ENCODE measurements around the gene ETV5. TPM values are rescaled to one million over a fixed set of nuclear protein-coding genes. Genes with fewer than 3 reads are reported as not detected.

Gene ETV5
- total and polyA plus RNA-seq, 2 of the 4 experiments (the other 2 are of a cell fraction), result 15.7 to 20.1 TPM

DNA sequence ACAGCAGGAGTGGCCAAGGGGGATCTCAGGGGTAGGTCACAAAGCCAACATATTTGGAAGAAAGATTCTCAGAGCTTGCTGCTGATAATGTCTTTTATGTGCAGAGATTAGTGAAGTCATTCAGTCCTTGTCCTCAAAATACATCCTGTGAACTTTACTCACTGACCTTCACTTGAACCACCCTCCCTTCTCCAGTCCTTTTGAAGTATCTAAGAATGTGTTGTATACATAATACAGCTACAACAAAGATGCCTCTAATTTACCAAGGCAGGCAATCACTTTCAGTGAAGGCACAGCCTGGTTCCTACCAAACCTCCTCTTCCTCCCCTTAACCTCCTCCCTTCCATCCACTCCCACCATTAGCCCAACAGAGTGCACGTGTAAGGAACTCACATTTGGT lies 38.3 kb downstream of the ETV5 start:
- Histone ChIP-seq H3K27ac (ENCODE audit: insufficient read depth, low read length) (no peak overlapping the region), H3K18ac (ENCODE audit: low read depth, low read length) (no peak overlapping the region), H3K9me3 (ENCODE audit: control insufficient read depth, insufficient read depth, low read length) (no peaks in the 10 kb centered on the region), H2BK5ac (ENCODE audit: low read depth, low read length, poor library complexity, severe bottlenecking) (no peak overlapping the region), H4K8ac (ENCODE audit: low read depth in 2 of 2, low read length in 2 of 2) (no peak overlapping the region), H2BK15ac (ENCODE audit: low read depth, low read length) (no peak overlapping the region), H2AK9ac (replicated peaks; ENCODE audit: low read depth, low read length, poor library complexity) (no peak overlapping the region), H4K5ac (ENCODE audit: low read depth, low read length) (no peak overlapping the region), H3K36me3 (ENCODE audit: control insufficient read depth, insufficient read depth, low read length) (peaks cover 6% of the 10 kb centered on the region), H3K4ac (ENCODE audit: low read depth, low read length) (no peak overlapping the region), H2BK120ac (ENCODE audit: low read depth, low read length) (no peak overlapping the region), H3K4me2 (ENCODE audit: low read depth, low read length) (no peak overlapping the region), H2BK20ac (ENCODE audit: low read depth, low read length) (no peak overlapping the region), H3K14ac (replicated peaks; ENCODE audit: low read depth, low read length) (no peak overlapping the region), H2AK5ac (ENCODE audit: low read depth, low read length) (no peak overlapping the region), H4K20me1 (ENCODE audit: insufficient read depth, low read length) (no peaks in the 10 kb centered on the region; the same call in 1 of the 2 replicates), H3K4me3 (ENCODE audit: insufficient read depth, low read depth, low read length) (no peak overlapping the region), H3K56ac (ENCODE audit: extremely low read depth, insufficient read depth, low read length) (no peak overlapping the region), H3K23ac (ENCODE audit: low read depth, low read length) (no peak overlapping the region), H3K27me3 (ENCODE audit: control insufficient read depth, insufficient read depth, low read length) (no peaks in the 10 kb centered on the region), H3K9ac (ENCODE audit: low read depth, low read length) (no peak overlapping the region), H3K9me1 (ENCODE audit: insufficient read depth, low read length) (peaks cover 2% of the 10 kb centered on the region; the same call in 1 of the 2 replicates), H2AFZ (replicated peaks; ENCODE audit: low read length, poor library complexity) (no peak overlapping the region), H3K79me1 (ENCODE audit: low read depth in 1 of 2, low read length in 2 of 2) (peaks cover 7 to 9% of the 10 kb centered on the region in 2 experiments; a peak in 3 of 4 replicates), H4K91ac (ENCODE audit: insufficient read depth, low read depth, low read length) (no peak overlapping the region), H3K4me1 (ENCODE audit: control insufficient read depth, insufficient read depth, low read length) (peaks cover 4% of the 10 kb centered on the region; the same call in 1 of the 2 replicates)
- no TSS peak for BruUV-seq (replicated peaks)
- ChIA-PET CTCF (no interaction called here), POLR2A (ENCODE audit: unreplicated experiment) (no interaction called here)
- in situ Hi-C loops (cut with MboI; ENCODE audit: low sequenced_read_pairs) (no loop called here), intact Hi-C loops (cut with micrococcal nuclease) (loop anchor here (2.0 kb wide), 1 partner anchor 28 kb away; no protein-coding TSS in a partner anchor), dilution Hi-C loops (cut with HindIII; ENCODE audit: low sequenced_read_pairs, unreplicated experiment) (no loop called here)
- no CpG with 5 or more reads among the region's 1 CpG for WGBS, 2 experiments (ENCODE audit: extremely low coverage in 2 of 2, insufficient read length in 1 of 2)
- ATAC-seq (ENCODE audit: low read depth) (peak; percentile 42; the same call in 1 of the 2 replicates), DNase-seq (no peak)
- TF ChIP-seq, protein P1, sequence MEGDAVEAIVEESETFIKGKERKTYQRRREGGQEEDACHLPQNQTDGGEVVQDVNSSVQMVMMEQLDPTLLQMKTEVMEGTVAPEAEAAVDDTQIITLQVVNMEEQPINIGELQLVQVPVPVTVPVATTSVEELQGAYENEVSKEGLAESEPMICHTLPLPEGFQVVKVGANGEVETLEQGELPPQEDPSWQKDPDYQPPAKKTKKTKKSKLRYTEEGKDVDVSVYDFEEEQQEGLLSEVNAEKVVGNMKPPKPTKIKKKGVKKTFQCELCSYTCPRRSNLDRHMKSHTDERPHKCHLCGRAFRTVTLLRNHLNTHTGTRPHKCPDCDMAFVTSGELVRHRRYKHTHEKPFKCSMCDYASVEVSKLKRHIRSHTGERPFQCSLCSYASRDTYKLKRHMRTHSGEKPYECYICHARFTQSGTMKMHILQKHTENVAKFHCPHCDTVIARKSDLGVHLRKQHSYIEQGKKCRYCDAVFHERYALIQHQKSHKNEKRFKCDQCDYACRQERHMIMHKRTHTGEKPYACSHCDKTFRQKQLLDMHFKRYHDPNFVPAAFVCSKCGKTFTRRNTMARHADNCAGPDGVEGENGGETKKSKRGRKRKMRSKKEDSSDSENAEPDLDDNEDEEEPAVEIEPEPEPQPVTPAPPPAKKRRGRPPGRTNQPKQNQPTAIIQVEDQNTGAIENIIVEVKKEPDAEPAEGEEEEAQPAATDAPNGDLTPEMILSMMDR (conservative IDR thresholded peaks at IDR 0.05; ENCODE audit: low read depth, low read length), result no peak
- TF ChIP-seq FOS (IDR thresholded peaks at IDR 0.05; ENCODE audit: low read depth, low read length) (no peak), CEBPB (IDR thresholded peaks at IDR 0.05; ENCODE audit: low read depth, low read length) (no peak), SMC3 (IDR thresholded peaks at IDR 0.05; ENCODE audit: low read depth, low read length) (no peak), CHD1 (IDR thresholded peaks at IDR 0.05; ENCODE audit: low read depth, low read length) (no peak), RAD21 (IDR thresholded peaks at IDR 0.05; ENCODE audit: low read length) (no peak), POLR2A (IDR thresholded peaks at IDR 0.05; ENCODE audit: low read depth, low read length) (no peak), NFE2L2 (IDR thresholded peaks at IDR 0.05; ENCODE audit: low read depth, low read length) (no peak), BHLHE40 (IDR thresholded peaks at IDR 0.05; ENCODE audit: low read depth, low read length) (no peak), MAZ (IDR thresholded peaks at IDR 0.05; ENCODE audit: borderline replicate concordance, low read depth, low read length) (no peak), MAFK (IDR thresholded peaks at IDR 0.05; ENCODE audit: low read depth, low read length) (no peak), MXI1 (IDR thresholded peaks at IDR 0.05; ENCODE audit: borderline replicate concordance, low read depth, low read length) (no peak), RFX5 (IDR thresholded peaks at IDR 0.05; ENCODE audit: low read depth, low read length) (no peak), RCOR1 (IDR thresholded peaks at IDR 0.05; ENCODE audit: insufficient replicate concordance, low read length) (no peak)
- TF ChIP-seq, protein P2, sequence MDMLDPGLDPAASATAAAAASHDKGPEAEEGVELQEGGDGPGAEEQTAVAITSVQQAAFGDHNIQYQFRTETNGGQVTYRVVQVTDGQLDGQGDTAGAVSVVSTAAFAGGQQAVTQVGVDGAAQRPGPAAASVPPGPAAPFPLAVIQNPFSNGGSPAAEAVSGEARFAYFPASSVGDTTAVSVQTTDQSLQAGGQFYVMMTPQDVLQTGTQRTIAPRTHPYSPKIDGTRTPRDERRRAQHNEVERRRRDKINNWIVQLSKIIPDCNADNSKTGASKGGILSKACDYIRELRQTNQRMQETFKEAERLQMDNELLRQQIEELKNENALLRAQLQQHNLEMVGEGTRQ (IDR thresholded peaks at IDR 0.05; ENCODE audit: low read depth, low read length), result no peak
- TF ChIP-seq, protein P3, sequence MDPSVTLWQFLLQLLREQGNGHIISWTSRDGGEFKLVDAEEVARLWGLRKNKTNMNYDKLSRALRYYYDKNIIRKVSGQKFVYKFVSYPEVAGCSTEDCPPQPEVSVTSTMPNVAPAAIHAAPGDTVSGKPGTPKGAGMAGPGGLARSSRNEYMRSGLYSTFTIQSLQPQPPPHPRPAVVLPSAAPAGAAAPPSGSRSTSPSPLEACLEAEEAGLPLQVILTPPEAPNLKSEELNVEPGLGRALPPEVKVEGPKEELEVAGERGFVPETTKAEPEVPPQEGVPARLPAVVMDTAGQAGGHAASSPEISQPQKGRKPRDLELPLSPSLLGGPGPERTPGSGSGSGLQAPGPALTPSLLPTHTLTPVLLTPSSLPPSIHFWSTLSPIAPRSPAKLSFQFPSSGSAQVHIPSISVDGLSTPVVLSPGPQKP (IDR thresholded peaks at IDR 0.05; ENCODE audit: borderline replicate concordance, low read depth, low read length), result no peak

Data from IMR-90 (cell line).